HG03064 (cell line): ENCODE measurements around the gene MRPS6.

Experiments
- ATAC-seq: cut with Tn5 transposase; IDR thresholded peaks from one replicate; pipeline ENCODE4 v1.9.1; 2021; ENCODE audit warnings: low read depth; ENCODE audit not compliant: unreplicated experiment

Gene MRPS6

DNA sequence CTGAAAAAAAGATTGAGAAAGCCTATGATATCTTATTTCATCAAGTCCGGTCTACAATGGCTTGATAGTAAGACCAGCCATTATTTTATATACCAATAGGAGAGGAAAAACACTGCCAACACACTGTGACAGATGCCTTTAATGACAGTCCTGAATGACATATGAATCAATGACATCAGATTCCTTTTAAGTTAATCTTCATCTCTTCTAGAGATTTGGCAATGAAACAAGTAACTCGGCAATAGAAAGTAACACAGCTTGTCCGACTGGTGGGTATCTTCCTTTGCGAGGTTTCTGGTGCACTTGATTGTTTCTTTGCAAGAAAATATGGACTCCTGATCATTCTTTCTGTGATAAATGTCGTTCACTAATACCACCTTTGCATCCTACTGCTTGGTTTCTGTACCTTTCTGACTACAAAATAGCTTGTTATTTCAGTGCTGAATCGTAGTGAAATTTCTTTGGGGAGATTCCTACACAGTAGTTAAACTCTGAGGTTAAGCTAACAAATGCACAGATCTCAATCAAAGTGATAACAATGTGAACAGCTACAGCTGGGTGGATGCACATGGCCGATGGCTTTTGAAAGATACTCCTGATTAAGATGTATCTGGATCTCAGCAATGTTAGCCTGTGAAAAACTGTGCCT, 104.7 kb downstream of the MRPS6 start:
- ATAC-seq = no peak

DNA sequence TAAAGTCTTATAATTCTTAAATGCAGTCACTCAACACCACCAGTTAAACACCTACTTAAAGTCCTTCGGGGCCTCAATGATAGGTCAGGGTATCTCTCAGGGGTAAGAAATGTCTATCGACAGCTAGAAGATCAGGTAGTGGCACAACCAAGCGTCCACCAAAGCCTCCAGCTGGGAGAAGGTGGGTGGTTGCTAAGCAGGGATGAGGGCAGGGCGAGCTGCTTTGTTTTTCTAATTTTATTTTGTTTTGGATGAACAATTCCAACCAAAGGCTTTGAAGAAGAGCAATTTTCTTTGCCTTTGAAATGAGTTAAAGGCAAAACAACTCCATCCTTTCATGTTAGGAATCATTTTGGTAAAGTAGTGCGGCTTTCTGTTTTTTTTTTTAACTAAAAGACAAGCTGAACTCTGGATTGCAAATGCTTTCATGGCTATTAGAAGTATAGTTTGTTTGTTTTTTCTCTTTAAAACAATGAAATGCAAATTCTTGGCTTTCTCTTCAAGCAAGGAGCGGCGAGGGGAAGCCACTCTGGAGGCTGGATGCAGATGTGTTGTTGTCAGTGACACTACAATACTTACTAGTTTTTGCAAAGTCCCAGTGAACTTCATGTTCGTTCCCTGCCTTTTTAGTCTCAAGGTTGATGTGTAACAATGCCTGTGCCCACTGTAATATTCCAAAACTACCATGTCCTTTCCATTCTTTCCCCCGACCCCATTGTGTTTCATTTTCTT, 106.0 kb downstream of the MRPS6 start:
- no peak for ATAC-seq

DNA sequence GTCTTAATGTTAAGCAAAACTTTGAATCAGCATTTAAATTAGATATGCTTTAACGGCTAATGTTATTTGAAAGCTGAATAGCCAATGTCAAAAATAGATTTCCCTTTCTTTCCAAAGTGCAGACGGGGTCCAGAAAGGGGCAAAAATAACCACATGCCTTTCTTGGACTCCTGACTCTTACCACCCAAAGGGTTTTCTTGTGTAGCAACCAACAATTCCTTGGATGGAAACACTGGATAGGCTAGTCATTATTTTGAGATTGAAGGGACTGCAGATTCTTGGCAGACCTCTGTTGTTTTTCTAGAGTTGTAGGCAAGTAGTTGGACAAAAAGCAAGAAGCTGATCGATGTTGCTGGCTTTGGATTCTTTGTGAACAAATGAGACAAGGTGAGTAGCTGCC, 107.0 kb downstream of the MRPS6 start:
- ATAC-seq = no peak

DNA sequence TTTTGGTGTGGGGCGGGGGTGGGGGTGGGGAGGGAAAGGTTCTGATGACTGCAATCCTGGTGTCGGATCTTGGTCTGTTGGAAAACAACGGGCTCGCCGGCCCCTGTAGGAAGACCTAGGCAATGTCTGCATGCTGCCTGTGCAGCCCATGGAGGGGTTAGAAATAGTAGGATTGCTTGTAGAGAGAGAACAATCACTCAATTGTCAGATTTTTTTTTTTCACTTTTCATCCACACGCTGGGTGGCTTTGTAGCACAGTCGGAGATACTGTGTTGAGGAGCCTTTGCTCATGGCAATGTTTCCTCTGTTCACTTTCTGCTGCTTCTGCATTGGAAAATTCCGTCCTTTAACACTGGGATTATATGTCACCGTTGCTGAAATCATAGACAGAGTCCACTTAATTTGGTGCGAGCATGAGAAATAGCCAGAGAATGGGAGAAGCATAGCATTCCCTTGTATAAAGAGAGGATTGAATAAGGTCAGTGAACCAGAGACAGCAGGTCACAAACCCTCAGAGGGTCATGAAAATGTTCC, 107.5 kb downstream of the MRPS6 start:
- ATAC-seq = no peak

GRCh38 chr21:34181431-34182039, 108.2 kb downstream of the MRPS6 start:
- no peak for ATAC-seq

DNA sequence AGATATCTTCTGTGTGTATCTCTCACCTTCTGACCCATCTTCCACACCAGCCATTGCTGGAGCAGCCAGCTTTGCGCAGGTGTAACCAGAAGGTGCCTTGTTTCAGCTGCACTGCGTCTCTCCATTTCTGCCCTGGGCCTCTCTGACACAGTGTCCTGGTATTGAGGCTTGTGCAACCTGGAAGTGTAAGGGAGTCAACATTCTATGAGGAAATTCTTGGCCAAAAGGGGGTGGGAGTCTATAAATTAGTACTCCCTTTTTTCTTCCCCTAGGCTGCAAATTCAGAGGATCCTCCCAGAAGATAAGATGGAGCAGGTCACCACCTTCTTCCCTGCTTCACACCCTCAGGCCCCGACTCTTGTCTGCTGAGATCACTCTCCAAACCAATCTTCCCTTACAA, 109.1 kb downstream of the MRPS6 start:
- ATAC-seq = no peak

- no peak for ATAC-seq
Measured at GRCh38 chr21:34183331-34183928, 110.1 kb downstream of the MRPS6 start.

DNA sequence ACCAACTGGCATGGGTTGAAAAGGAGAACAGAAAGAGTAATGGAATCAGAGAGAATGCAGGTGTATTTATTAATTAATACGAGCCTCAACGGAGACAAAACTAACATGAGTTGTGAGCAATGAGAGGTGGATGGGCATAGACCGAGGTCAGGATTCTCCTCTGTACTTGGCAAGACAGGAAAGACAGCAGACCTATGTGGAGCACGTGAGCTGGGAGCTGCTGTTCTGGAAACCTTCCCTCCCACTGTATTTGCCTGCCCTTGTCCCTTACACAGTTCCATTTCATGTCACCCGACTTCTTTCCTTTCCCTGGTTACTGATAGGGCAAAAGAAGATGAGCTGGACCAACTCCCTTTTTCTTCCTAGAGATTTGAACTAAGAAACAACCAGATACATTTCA, 110.9 kb downstream of the MRPS6 start:
- ATAC-seq = no peak

DNA sequence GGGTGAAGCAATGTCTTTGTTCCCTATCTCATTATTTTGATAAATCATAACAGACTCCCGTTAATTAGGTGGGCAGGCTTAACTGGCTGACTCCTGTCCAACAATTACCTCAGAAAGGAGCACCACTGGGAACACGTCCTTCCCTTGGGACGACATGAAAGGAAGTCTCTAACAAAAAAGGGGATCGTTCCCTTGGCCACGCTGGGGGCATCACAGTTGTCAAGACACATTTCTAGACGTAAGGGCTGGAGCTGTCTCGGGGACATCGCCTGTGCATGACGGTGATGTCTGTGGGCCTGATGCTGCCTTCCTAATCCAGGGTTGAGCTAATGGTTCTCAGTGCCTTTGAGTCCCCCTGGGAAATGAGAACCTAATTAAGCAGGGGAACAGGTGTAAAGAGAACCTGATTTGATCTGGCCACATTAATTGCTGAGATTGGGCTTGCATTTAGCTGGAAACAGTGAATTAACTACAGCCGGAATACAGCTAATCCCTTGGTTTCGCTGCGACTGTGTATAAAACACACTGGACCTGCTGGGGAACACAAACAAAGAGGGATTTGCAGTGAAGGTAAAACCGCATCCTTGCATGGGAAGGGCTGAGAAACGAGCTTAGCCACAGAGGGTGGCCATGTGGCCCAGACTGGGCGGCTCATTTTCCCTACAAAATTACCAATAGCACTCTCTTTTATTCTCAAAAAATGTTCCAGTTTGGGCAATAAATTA, 111.8 kb downstream of the MRPS6 start:
- ATAC-seq = no peak

DNA sequence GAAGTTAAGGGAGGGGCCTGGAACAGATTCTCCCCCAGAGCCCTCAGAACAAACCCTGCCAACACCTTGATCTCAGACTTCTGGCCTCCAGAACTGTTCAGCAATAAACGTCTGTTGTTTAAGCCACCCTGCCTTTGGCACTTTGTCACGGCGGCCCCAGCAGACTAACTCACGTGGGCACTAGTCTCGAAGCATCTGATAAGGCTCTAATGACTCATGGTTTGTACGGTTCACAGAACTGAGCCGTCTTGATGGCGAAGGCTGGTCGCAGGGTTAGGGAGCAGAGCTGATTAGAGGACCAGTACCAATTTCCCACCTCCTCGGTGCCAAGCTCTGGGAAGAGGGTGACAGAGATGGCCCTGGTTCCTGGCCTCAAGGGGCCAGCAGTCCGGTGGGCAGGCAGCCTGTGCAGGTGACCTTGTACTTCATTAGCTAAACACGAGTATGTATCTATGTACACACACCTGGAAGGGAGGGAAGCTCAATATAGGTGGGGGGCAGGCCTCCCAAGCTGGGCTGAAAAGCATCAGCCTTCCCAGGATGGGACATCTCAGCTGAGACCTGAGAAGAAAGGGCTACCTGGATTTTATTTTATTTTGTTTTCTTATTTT, 112.8 kb downstream of the MRPS6 start:
- no peak for ATAC-seq

DNA sequence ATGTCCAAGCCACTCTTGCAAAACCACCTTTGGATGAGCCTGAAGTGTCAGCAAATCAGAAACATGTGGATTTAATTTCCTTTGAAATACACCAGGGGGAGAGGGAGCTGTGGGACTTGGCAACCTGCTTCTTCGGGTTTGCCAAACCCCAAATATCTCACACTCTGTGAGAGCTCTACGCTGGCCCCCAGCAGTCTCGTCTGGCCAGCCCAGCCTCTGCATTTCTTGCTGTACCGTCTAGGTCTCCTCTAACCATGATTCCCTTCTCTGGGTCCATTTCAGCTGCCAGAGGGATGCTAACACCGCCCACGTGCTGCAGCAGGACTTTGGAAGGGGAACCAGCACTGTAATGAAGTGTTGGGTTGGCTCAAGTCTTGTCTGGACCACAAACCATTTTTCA, 114.6 kb downstream of the MRPS6 start:
- ATAC-seq = no peak

- ATAC-seq = no peak
Measured at GRCh38 chr21:34189506-34189905, 116.1 kb downstream of the MRPS6 start.

DNA sequence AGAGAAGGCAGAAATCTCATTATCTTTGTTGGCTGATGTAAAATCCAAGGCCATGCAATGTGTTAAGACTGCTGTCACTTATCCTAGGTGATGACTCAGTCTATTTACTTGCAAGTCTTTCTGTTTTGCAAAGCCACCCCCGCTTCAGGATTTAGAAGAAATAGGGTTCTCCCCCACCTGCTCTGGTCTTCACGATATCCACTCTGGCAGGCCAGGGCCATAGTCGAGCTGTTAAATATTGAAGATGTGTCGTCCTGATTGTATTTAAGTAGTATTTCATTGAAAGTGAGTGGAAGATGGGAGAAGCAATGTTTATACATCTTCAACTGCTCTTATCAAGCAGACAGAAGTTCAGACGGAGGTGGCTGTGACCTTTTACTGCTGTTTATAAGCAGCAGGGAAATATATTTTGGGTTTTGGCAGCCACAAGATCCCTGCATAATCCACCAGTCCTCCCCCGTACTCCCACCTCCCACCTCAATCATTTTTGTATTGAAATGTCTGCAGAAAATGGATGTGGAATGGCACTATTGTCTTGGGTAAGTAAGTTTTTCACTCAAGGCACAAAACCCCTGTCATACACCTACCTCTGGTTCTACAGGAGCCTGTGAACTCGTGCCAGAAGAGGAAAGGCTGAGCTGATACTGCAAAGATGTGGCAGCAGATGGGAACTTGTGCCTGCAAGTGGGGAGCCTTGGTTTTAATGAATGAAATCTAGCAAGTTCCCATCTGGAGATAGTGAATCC, 117.4 kb downstream of the MRPS6 start:
- no peak for ATAC-seq

GRCh38 chr21:34191876-34192275, 118.5 kb downstream of the MRPS6 start:
- ATAC-seq = no peak
